22Rv1 (cell line): ENCODE results near the gene NPDC1.

Source experiments
- H3K27ac ChIP-seq: fragments of 450-650 bp; 2 replicates; pipeline ENCODE4 v1.5.1; 2017
- ZFX ChIP-seq: fragments of 450-650 bp; IDR thresholded peaks from 2 replicates; pipeline ENCODE4 v1.6.1; 2017; ENCODE audit warnings: antibody characterized with exemption, borderline replicate concordance
- TF ChIP-seq, protein P1 (sequence below): fragments of 450-650 bp; IDR thresholded peaks from 2 replicates; pipeline ENCODE4 v1.5.1; 2017; ENCODE audit warnings: mild to moderate bottlenecking

NPDC1 gene

DNA sequence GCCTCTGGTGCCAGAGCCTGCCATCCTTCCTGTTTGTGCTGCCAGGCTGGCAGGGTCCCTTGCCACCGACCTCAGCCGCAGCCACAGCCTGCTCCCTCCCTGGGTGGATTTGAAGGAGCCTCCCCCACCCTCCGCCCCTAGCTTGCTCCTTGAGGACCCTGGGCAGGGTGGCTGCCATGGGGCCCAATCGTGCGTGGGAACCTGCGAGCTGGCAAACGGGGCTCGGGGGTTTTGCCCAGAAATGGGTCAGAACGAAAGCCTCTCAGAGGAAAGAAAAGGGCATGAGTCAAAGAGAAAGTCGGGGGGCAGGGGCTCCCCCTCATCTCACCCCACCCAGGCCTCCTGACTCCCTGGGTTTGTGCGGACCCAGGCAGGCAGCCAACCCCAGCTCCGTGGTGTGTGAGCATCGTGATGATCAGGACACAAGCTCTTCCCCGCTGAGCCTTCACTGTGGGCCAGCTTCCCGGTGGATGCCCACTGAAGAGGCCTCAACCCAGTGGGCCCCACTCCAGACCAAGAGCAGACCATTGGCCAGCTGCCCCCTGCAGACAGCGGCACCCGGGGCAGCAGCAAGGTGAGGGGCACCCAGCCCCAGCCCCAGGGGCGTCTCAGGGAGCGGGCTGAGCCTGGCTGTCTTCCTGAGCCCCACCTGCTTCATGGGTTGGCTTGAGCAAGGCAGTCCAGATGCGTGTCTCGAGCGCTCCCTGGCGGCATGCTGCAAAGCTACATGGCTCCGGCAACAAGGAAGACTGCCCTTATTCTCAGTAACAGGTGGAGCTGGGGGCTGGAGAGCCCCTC, 11.1 kb downstream of the NPDC1 start:
- TF ChIP-seq, protein P1, sequence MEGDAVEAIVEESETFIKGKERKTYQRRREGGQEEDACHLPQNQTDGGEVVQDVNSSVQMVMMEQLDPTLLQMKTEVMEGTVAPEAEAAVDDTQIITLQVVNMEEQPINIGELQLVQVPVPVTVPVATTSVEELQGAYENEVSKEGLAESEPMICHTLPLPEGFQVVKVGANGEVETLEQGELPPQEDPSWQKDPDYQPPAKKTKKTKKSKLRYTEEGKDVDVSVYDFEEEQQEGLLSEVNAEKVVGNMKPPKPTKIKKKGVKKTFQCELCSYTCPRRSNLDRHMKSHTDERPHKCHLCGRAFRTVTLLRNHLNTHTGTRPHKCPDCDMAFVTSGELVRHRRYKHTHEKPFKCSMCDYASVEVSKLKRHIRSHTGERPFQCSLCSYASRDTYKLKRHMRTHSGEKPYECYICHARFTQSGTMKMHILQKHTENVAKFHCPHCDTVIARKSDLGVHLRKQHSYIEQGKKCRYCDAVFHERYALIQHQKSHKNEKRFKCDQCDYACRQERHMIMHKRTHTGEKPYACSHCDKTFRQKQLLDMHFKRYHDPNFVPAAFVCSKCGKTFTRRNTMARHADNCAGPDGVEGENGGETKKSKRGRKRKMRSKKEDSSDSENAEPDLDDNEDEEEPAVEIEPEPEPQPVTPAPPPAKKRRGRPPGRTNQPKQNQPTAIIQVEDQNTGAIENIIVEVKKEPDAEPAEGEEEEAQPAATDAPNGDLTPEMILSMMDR = peak; percentile 95
- no peak for TF ChIP-seq ZFX
- peak overlapping the region; percentile 67 for H3K27ac ChIP-seq

- H3K27ac ChIP-seq = peak overlapping the region; percentile 67
- TF ChIP-seq ZFX = no peak
- TF ChIP-seq, protein P1 = no peak
Observed at GRCh38 chr9:137034039-137034708, 11.8 kb downstream of the NPDC1 start.

GRCh38 chr9:137033481-137033880, 12.5 kb downstream of the NPDC1 start:
- peak overlapping the region; percentile 39; the same call in 1 of the 2 replicates for H3K27ac ChIP-seq

DNA sequence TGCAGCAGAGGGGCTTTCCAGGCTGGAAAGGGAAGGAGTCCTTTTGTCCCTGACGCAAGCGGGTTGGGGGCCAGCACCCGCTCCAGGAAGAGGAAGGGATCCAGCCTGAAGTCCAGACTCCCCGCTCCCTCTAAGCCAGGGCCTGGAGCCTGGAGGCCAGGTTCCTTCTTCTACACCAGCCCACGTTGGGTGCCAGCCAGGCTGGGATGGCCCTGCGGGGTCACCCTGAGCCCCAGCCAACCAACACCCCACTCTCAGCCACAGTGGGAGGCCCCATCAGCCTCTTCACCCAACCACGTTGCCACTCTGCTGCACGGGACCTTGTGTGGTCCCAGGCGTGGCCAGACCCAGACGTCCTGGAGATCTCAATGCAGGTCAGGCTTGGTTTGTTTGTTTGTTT, 13.1 kb downstream of the NPDC1 start:
- no peak for TF ChIP-seq ZFX
- TF ChIP-seq, protein P1 = no peak
- 0 out of 2 replicates have a peak overlapping the region, but pooled peaks have one; percentile 39 for H3K27ac ChIP-seq

GRCh38 chr9:137031904-137032640, 13.9 kb downstream of the NPDC1 start, which contains the start of gene FUT7:
TSS of gene FUT7 (minus strand) at chr9:137032088. CDS start at chr9:137031991, 97 bp downstream.
- TF ChIP-seq, protein P1 = no peak
- no peak for TF ChIP-seq ZFX
- 0 out of 2 replicates have a peak within 1 kb of the TSS, but pooled peaks have one; percentile 39 for H3K27ac ChIP-seq

DNA sequence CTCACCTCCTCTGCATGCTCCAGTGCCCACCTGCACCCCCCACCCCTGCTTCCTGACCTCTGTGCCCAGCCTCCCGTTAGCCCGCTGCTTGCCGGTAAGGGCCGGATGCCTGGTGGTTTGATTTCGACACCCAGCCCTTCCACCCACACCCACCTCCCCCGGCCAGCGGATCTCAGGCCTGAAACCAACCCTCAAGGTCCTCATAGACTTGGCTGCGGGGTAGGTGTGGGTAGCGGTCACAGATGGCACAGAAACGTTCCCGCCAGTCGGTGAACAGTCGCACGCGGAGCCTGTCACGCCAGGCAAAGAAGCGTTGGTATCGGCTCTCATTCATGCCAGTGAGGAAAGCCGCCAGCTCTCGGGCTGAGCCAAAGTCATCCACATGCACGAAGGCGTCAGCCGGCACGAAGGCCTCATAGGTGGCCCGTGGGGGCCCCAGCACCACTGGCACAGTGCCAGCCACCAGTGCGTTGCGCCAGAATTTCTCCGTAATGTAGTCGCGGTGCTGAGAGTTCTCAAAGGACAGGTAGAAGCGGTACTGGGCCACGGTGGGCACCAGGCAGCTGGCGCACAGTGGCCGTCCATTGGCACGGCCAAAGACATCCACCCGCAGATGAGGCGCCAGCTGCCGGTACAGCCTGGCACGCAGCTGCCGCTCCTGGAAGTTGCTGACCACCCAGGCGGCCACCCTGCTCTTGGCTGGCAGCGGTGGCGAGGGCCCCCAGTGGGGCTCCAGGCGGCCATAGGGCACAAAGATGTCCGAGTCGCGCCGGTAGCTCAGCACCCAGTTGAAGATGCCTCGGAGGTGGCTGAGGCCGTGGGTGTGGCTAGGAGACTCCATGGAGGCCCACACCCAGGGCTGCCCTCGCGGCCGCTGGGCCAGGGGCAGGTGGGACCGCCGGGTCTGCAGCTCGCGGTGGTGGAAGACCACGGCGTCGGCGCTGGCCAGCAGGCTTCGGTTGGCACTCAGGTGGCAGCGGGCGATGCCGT, 15.1 kb downstream of the NPDC1 start:
- H3K27ac ChIP-seq = no peak overlapping the region
- TF ChIP-seq, protein P1 = no peak
- no peak for TF ChIP-seq ZFX

- no peak for TF ChIP-seq ZFX
- TF ChIP-seq, protein P1 = no peak
- H3K27ac ChIP-seq = no peak overlapping the region
Observed at GRCh38 chr9:137030006-137030405, 16.0 kb downstream of the NPDC1 start.
